Stomach (tissue), 4 donors: ENCODE results near the gene INPP4B.

ENCODE experiments used
- CTCF ChIP-seq, 7 experiments: fragments of 450-650 bp in 4 of 7; fragments of 200-600 bp in 3 of 7; sonication (generic) in 3 of 7; IDR thresholded peaks; one replicate each; pipeline ENCODE4 v1.5.1; 2016 to 2019; ENCODE audit warnings: antibody characterized with exemption in 7 of 7, control low read depth in 2 of 7, mild to moderate bottlenecking in 1 of 7
- POLR2A ChIP-seq, 4 donors: fragments of 450-650 bp; IDR thresholded peaks; one replicate each; pipeline ENCODE4 v1.6.1; 2016; ENCODE audit warnings: antibody characterized with exemption in 4 of 4, control low read depth in 2 of 4, mild to moderate bottlenecking in 1 of 4, moderate library complexity in 1 of 4

GRCh38 chr4:142238589-142238988, 607.5 kb downstream of the INPP4B start:
- no peak for TF ChIP-seq POLR2A (IDR thresholded peaks at IDR 0.05)
- TF ChIP-seq CTCF (IDR thresholded peaks at IDR 0.05): no peak
